ENCODE results near the gene COL6A2.

DNA sequence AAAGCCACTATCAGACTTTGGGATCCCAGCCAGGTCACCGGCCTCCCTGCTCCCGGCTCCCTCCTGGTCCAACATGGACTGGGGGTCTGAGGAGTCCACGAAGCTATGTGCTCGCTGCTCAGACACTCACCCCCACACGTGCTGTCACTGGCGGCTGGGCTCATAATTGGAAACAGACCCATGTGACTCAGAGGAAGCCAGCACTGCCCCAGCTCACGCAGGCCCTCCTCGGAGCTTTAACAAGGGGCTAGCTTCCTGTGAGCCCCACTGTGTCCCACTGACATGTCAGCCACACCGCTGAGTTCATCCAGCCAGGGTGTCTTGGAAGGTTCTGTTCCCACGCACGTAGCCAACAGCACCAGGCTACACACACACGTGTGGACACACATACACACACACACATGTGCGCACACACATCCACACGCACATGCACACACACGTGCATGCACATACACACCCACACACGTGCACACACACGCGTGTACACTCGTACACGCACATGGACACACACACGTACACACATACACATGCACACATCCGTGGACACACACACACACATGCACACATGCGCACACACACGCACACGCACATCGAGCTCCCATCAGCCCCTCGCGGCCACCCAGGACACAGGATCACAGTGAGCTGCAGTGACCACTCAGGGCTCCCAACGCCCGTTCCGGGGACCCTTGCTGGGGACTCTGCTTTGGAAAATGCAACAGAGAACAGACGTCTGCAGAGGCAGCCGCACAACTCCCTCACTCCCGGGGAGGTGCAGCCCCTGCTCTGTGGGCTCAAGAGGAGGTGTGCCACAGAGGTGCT lies 18.4 kb upstream of the COL6A2 start:
- TF ChIP-seq EZH2 (IDR thresholded peaks at IDR 0.05; ENCODE audit: borderline replicate concordance, low read depth, low read length, poor library complexity, severe bottlenecking) (no peak), CTCF (conservative IDR thresholded peaks at IDR 0.05; ENCODE audit: low read depth, low read length) (no peak)
